Ishikawa (cell line): ENCODE results near the gene MOCS3.

Experiments
- CEBPB ChIP-seq: IDR thresholded peaks from 2 replicates; pipeline ENCODE4 v1.6.1; 2012
- CREB1 ChIP-seq: IDR thresholded peaks from 2 replicates; pipeline ENCODE4 v1.6.1; 2012; ENCODE audit warnings: low read depth
- EGR1 ChIP-seq: IDR thresholded peaks from 2 replicates; pipeline ENCODE4 v1.6.1; 2012
- EP300 ChIP-seq: IDR thresholded peaks from 2 replicates; pipeline ENCODE4 v1.6.1; 2012; ENCODE audit warnings: borderline replicate concordance
- FOXM1 ChIP-seq: IDR thresholded peaks from 2 replicates; pipeline ENCODE4 v1.6.1; 2012; ENCODE audit warnings: low read depth, borderline replicate concordance
- NFIC ChIP-seq: IDR thresholded peaks from 2 replicates; pipeline ENCODE4 v1.6.1; 2012
- RAD21 ChIP-seq: IDR thresholded peaks from 2 replicates; pipeline ENCODE4 v1.6.1; 2012; ENCODE audit warnings: low read depth
- TAF1 ChIP-seq: IDR thresholded peaks from 2 replicates; pipeline ENCODE4 v1.6.1; 2012; ENCODE audit warnings: low read depth, mild to moderate bottlenecking
- TCF12 ChIP-seq: IDR thresholded peaks from 2 replicates; pipeline ENCODE4 v1.6.1; 2012; ENCODE audit warnings: low read depth
- TEAD4 ChIP-seq: IDR thresholded peaks from 2 replicates; pipeline ENCODE4 v1.6.1; 2012
- YY1 ChIP-seq: IDR thresholded peaks from 2 replicates; pipeline ENCODE4 v1.6.1; 2012; ENCODE audit warnings: low read depth
- ZBTB7A ChIP-seq: IDR thresholded peaks from 2 replicates; pipeline ENCODE4 v1.6.1; 2012; ENCODE audit warnings: low read depth
- TF ChIP-seq, protein P1 (sequence below): IDR thresholded peaks from 2 replicates; pipeline ENCODE4 v1.6.1; 2012; ENCODE audit warnings: low read depth, mild to moderate bottlenecking
- TF ChIP-seq, protein P2 (sequence below): IDR thresholded peaks from 2 replicates; pipeline ENCODE4 v1.6.1; 2012
- TF ChIP-seq, protein P3 (sequence below): IDR thresholded peaks from 2 replicates; pipeline ENCODE4 v1.6.1; 2012

MOCS3 gene

DNA sequence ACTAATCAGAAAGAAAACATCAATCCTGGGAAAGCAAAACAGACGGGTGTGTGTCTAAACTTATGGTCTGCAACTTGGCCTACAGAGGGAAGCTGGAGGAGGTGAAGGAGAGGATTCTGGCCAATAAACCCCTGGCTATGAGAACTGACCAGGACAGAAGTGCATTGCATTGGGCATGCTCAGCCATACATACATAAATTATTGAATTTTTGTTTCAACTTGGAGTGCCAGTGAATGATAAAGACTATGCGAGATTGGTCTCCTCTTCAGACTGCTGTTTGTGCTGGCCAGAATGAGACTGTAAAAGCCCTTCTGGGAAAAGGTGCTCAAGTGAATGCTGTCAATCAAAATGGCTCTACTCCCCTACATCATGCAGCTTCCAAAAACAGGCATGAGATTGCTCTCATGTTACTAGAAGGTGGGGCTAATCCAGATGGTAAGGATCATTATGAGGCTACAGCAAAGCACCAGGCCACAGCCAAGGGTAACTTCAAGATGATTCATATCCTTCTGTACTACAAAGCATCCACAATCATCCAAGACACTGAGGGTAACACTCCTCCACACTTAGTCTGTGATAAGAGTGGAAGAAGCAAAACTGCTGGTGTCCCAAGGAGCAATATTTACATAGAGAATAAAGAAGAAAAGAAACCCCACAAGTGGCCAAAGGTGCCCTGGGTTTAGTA is 44.8 kb upstream of the MOCS3 start:
- TF ChIP-seq TAF1: no peak

DNA sequence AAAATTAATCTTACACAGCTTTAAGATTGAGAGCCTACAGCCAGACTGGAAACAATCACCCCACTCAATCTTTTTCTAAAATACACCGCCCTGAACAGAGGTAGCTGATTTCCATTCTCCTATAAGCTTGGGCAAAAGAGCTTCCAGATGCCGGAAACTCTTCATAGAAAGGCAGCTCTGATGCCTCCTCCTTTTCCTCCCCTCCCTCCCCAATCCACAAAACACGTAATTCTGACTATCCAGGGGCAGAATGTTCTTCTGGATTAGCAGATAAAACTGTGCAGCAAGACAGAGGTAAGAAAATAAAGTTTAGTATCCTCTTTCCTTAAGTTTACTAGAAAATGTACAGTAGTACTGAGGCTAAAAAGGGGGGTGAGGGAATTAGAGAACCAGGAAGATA is 43.2 kb upstream of the MOCS3 start:
- TF ChIP-seq, protein P1, sequence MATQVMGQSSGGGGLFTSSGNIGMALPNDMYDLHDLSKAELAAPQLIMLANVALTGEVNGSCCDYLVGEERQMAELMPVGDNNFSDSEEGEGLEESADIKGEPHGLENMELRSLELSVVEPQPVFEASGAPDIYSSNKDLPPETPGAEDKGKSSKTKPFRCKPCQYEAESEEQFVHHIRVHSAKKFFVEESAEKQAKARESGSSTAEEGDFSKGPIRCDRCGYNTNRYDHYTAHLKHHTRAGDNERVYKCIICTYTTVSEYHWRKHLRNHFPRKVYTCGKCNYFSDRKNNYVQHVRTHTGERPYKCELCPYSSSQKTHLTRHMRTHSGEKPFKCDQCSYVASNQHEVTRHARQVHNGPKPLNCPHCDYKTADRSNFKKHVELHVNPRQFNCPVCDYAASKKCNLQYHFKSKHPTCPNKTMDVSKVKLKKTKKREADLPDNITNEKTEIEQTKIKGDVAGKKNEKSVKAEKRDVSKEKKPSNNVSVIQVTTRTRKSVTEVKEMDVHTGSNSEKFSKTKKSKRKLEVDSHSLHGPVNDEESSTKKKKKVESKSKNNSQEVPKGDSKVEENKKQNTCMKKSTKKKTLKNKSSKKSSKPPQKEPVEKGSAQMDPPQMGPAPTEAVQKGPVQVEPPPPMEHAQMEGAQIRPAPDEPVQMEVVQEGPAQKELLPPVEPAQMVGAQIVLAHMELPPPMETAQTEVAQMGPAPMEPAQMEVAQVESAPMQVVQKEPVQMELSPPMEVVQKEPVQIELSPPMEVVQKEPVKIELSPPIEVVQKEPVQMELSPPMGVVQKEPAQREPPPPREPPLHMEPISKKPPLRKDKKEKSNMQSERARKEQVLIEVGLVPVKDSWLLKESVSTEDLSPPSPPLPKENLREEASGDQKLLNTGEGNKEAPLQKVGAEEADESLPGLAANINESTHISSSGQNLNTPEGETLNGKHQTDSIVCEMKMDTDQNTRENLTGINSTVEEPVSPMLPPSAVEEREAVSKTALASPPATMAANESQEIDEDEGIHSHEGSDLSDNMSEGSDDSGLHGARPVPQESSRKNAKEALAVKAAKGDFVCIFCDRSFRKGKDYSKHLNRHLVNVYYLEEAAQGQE: no peak
- TF ChIP-seq CREB1: no peak
- TF ChIP-seq, protein P2, sequence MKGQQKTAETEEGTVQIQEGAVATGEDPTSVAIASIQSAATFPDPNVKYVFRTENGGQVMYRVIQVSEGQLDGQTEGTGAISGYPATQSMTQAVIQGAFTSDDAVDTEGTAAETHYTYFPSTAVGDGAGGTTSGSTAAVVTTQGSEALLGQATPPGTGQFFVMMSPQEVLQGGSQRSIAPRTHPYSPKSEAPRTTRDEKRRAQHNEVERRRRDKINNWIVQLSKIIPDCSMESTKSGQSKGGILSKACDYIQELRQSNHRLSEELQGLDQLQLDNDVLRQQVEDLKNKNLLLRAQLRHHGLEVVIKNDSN: no peak
- TF ChIP-seq NFIC: no peak
- no peak for TF ChIP-seq EGR1
- no peak for TF ChIP-seq YY1
- TF ChIP-seq RAD21: no peak
- TF ChIP-seq, protein P3, sequence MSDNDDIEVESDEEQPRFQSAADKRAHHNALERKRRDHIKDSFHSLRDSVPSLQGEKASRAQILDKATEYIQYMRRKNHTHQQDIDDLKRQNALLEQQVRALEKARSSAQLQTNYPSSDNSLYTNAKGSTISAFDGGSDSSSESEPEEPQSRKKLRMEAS: no peak
- no peak for TF ChIP-seq TAF1
- TF ChIP-seq FOXM1: no peak
- no peak for TF ChIP-seq TCF12
- TF ChIP-seq TEAD4: no peak
- TF ChIP-seq EP300: no peak
- TF ChIP-seq ZBTB7A: no peak
- TF ChIP-seq CEBPB: no peak

DNA sequence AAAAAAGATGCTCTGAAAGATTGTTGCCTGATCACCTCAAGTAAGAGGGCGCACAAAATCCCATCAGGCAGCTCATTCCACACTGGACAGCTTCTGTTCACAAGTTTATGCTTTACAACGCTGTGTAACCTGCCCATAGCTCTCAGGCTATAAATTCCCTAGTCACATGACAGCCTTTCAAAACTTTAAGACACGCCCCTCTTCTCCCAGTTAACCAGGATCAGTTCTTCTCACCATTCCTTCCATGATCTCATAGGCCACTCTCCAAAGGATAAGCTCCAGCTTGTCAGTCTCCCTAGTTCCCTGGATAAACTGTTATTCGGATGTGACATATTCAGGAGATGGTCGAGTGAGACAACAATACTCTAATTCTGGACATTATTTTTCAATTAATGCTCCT is 42.4 kb upstream of the MOCS3 start:
- TF ChIP-seq, protein P2: peak; percentile 79
- TF ChIP-seq RAD21: no peak
- TF ChIP-seq, protein P3: no peak

DNA sequence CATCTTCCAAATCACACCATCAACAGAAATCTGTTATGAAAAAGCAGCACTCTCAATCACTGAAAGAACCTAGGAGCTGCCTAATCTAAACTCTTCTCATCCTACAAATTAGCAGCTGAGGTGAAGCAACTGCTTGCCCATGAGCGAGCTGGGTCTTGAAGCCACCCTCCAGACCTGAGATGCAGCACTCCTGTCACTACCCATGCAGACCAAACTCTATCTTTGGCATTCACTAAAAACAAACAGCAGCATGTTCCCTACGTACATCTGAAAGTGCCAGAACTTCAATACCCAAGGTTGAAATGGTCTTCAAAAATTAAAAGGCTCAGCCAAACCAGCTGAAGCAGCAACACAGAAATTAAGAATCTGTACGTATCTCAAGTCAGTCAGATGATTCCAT is 41.7 kb upstream of the MOCS3 start:
- no peak for TF ChIP-seq TAF1
- TF ChIP-seq CREB1: no peak
- no peak for TF ChIP-seq NFIC
- no peak for TF ChIP-seq CEBPB
- TF ChIP-seq, protein P2: no peak
- TF ChIP-seq TCF12: no peak
- no peak for TF ChIP-seq EP300
- no peak for TF ChIP-seq EGR1

DNA sequence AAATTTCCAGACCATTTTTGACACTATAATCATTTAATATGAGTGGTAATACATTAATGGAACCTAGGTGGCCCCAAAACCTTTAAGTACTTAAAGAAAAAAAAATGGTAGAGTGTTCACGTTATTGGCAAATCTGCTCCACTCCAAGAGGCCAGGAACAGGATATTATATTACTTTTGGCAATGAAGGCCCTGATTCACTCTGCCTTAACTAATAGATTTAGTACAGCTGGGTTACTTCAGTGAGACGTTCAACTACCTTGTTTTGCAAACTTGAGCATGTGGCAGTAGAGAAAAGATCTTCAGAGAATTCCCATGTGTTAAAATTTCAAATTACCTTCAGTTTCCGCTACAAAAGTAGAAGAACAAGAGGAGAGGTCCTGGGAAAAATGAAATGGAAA is 40.2 kb upstream of the MOCS3 start:
- TF ChIP-seq YY1 (no peak), EP300 (no peak), TCF12 (no peak)
- TF ChIP-seq, protein P3: no peak

DNA sequence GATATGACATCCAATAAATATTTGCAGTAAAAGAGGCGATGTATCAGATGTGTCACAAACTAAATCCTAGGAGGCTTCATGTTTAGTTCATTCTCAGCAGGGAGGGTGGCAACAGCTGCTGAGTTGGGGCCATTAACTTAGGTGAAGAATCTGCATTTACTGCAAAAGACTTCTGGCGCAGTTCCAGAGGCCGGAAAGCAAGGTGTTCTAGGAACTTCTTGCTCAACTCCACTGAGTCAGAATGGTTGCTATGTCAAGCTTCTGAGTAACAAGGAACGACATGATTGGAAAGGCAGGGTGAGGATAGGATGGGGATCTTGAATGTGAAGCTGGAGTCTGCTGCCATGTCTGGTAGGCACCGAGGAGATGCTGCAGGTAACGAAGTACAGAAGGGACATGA is 39.1 kb upstream of the MOCS3 start:
- TF ChIP-seq TCF12 (no peak), NFIC (peak; percentile 43; the same call in 1 of the 2 replicates)

DNA sequence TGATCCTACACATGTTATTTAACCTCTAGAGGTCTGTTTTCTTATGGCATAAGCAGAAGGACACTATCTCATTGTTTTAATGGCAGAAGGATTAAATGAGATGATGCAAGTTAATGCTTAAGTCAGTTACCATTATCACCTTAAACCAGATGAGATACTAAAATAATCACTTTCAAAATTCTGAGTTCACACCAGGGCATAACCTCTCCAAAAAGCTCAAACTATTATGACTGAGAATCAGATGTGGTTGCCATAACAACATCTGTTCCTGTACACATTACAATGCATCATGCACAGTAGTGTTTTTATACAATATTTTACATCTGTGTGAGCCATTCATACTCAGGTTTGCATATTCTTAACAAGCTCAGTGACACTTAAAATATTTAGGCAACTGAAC is 37.6 kb upstream of the MOCS3 start:
- TF ChIP-seq, protein P1: no peak
- TF ChIP-seq CREB1 (no peak), RAD21 (no peak), TAF1 (no peak), CEBPB (no peak), FOXM1 (no peak), ZBTB7A (no peak), EP300 (no peak), TEAD4 (no peak)
- TF ChIP-seq, protein P3: no peak
- TF ChIP-seq, protein P2: no peak
